GM21737 (cell line): ENCODE measurements around the gene SUCO.
"Not testable (repeated sequence)": the region's sequence is repeated elsewhere in the genome, so short reads cannot be mapped to it uniquely, and the experiment has no call there.

Experiments used
- ATAC-seq: cut with Tn5 transposase; IDR thresholded peaks from one replicate; pipeline ENCODE4 v1.9.1; 2021; ENCODE audit warnings: mild to moderate bottlenecking, moderate library complexity; ENCODE audit not compliant: unreplicated experiment

The SUCO gene

DNA sequence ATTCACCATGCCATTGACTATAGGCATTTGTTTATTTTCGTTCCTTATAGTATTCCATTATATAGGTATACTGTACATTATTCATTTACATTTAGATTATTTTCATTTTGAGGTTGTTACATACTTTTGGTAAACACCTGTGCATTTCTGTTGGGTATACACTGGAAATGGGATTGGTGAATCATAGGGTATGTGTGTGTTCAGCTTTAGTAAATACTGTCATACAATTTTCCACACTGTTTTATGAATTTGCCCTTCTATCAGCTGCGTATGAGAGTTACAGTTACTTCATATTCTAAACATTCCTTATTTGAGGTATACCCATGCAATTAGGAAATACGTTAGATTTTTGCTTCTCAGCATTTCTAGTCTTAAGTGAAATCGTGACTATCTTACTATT, 70.9 kb downstream of the SUCO start:
- ATAC-seq = no peak

DNA sequence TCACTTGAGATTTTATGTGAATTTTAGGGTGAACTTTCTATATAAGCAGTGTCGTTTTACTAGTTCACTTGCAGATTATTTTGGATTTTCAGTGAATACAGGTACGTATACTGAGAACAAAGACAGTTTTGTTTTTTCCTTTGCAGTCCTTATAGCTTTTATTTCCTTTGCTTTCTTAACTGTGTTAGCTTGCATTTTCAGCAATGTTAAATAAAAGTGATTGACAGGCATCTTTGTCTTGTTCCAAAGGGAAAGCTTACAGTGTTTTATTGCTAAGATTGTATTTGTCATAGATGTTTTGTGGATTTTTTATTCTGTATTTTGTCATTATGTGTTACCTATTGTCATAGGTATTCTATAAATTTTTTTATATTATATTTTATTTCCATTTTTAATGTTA, 72.7 kb downstream of the SUCO start:
- ATAC-seq = no peak

GRCh38 chr1:172607145-172607544, 74.2 kb downstream of the SUCO start:
- ATAC-seq = no peak

DNA sequence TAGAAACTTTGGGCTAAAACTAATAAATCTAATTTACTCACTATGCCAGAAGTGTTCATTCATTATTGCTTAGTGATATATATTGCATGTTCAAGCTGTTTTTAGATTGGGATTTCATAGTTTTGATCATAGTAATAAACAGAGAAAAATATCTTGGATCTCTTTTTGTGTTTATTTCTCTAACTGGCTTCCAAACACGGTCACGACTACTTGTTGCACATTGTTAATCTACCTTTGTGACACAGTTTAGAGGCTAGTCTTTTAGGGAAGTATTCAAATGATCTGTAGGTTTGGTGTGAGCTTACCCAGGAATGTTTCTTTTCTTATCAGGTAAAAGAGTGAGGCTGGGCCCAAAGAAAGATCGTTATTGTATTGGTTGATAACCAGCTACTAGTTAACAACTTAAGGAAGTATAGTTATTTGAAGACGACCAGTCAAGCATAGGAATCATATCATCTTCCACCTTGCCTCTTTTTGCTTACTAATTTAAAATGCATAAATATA, 75.2 kb downstream of the SUCO start:
- no peak for ATAC-seq

GRCh38 chr1:172609528-172609927, 76.6 kb downstream of the SUCO start:
- ATAC-seq = no peak

DNA sequence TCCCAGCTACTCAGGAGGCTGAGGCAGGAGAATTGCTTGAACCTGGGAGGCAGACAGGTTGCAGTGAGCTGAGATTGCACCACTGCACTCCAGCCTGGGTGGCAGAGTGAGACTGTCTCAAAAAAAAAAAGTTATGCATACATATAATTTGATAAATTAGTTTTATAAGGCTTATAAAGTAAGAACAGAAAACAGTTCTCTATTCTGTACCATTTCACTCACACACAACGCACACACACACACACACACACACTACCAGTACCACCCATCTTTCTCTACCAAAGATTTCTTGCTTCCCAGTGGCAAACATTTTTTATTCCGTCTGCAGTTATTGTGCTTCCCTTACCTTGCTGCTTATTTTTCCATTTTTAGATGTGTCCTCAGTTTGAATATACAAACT, 79.5 kb downstream of the SUCO start:
- ATAC-seq = no peak

DNA sequence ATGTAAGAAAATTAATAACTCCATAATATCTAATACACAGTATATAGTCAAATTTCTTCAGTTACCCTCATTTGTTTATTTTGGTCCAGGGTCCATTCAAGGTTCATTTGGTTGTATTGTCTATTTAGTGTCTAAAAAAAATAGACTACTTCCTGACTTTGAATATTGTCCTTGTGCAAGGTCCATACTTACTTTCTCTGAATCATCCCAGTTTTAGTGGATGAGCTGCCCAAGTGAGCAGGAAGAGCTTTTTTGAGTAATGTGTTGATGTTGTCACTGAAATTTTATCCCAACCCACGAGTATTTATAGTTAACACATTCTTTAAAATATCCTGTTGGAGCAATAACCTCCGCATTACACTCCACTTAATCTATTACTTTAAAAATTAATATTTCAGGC, 80.3 kb downstream of the SUCO start:
- no peak for ATAC-seq

- ATAC-seq = no peak
These were observed 83.2 kb downstream of the SUCO start for GRCh38 chr1:172616195-172616594.

DNA sequence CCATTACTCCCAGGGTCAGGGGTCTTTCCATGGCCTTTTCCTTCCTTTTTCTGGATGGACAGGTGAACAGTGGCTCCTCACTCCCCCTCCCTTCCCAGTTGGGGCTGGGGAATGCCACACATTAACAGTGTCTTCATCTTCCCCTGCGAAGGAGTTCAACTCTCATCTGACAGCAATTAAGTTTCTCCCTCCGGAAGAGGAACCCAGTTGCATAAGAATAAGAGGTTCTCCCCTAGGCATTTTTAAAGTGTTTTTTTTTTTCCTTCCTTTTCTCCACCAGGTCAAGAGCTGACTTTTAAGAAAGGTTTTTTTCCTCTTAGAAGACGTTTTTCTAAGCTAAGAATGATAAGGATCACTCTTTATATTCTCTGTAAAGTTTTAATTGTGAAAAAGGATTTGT, 83.7 kb downstream of the SUCO start:
- no peak for ATAC-seq

DNA sequence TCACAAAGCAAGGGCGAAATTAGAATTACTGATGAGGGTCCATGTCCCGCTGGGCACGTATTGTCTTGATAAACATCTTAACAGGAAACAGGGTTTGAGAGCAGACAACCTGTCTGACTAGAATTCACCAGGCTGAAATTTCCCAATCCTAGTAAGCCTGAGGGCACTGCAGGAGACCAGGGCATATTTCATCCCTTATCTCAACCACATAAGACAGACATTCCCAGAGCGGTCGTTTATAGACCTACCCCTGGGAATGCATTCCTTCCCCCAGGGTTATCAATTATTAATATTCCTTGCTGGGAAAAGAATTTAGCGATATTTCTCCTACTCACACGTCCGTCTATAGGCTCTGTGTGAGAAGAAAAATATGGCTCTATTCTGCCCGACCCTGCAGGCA, 87.7 kb downstream of the SUCO start:
- not testable (repeated sequence) for ATAC-seq

- ATAC-seq = no peak
These were observed 89.6 kb downstream of the SUCO start for GRCh38 chr1:172622541-172622940.

GRCh38 chr1:172623748-172624147, 90.8 kb downstream of the SUCO start:
- no peak for ATAC-seq

DNA sequence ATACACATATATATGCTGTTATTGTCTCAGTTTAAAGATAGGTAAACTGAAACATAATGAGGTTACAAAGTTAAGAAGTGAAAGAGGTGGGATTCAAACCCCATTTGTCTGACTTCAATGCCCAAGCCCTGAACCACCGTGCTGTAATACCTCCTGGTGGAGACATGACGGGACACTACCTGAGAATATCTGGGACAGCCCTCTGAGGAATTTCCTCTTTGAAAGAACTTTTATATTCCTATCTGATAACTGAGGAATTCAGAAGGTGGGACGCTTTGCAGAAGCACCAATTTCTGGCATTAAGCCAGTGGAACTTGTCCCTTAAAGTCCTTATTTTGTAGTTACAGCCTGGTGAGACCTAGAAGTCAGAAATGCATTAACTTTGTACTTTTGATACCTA, 93.9 kb downstream of the SUCO start:
- no peak for ATAC-seq

GRCh38 chr1:172627702-172628101, 94.8 kb downstream of the SUCO start:
- ATAC-seq = no peak

DNA sequence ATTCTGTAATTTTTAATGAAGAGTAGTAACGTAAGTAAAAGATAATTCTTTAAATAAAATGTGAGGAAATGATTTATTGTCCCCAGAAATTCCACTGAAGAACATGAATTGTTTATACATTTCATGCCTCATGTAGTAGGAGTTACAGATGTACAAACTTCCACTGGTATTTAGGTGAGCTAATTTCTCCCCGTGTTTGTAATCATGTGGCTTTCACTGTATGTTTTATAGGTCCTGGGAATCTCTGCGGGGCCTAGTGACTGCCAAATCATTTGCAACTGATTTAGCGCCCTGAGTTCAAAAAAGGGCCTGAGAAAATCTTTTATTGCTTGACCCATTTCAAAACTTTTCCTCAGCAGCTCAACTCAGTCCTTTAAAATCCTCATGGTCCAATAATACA, 95.5 kb downstream of the SUCO start:
- no peak for ATAC-seq

DNA sequence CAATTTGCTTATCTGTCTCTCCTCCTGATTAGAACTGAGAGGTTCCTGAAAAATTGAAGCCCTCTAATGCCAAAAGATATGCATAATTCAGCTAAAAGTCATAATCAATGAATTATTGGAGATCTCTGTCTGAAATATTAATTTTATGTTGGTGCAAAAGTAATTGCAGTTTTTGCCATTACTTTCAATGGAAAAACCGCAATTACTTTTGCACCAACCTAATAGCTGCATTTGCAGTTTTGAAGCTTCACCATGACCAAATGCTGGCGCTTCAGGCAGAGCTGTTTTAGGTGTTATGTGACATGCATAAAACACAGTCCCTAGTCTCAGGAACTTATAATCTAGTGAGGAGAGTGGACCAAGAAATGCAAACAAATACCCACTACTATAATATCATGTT, 96.2 kb downstream of the SUCO start:
- ATAC-seq = no peak

- ATAC-seq = no peak
These were observed 96.7 kb downstream of the SUCO start for GRCh38 chr1:172629638-172630037.

- no peak for ATAC-seq
These were observed 97.3 kb downstream of the SUCO start for GRCh38 chr1:172630056-172630818.

DNA sequence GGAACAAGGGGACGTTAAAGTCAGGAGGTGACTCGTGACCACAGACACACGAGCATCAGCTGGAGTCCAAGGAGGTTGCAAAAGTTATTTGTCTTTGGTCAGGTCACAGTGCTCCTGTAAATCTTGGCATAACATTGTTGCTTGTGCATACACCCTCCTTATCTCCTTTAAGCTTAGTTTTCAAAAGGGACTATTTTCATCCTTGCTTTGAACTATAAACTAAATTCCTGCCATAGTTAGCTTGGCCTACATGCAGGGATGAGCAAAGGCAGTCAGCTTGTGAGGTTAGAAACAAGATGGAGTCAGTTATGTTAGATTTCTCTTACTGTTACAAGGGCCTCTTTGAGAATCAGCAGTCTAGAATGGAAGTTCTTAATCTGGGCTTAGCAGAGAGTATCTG, 97.9 kb downstream of the SUCO start:
- ATAC-seq = no peak

GRCh38 chr1:172637522-172637921, 104.6 kb downstream of the SUCO start:
- ATAC-seq = no peak

DNA sequence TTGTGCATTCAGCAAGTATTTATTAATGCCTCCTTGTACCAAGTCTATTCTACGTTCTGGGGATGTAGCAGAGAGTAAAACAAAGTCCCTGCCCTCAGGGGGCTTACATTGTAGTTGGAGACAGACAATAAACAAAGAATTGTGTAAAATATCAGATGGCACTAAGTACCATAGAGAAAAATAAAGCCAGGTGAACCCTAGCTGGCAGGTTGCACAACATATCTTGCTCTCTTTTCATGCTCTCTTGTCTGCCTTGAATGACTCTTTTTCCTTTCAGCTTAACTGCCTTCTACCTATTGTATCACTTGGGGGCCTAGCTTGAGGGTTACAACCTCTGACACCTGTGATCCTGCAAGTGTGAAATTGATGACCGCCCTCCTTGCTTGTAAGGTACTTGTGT, 105.3 kb downstream of the SUCO start:
- no peak for ATAC-seq

DNA sequence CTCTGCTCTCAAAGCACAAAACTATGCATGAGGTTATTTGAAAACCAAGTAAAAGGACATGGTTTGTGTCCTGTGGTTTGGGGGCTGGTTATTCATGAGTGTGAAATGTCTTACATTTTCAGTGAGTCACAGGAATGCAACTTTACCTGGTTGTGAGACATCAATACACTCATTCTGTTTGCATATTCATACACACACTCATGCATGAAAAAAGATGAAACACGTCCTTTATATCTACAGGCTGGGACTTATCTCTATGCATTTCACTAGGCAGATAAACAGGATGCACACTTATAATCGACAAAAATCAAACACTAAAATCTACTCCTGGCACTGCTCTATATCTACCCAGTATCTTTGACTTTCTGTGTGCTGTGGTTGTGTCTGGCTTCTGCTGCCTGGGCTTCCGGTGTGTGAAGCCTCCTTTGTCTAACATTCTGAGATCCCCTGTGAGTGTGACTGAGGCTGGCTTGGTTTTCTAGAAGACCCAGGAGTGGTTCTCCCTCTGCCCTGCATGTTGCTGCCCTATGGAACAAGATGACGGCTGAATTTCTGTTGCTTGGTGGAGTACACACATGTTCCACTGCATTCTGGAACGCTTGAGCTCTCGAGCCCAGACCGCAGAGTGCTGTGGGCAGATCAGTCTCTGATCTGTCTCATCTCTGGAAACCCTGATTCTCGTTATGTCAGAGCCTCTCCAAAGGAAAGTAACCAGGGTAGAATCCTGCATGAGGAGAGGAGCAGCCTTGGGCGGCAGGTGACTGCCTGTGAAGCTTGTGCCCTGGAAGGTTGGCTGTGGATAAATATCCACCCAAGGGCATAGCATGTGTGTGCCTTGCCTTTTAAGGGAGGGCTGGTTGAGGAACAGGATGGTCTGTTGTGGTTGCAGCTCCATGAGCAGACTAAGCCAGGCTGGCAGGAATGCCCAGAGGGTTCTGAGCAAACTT, 106.2 kb downstream of the SUCO start:
- no peak for ATAC-seq
